Myocyte (in vitro differentiated cells): ENCODE measurements around the gene TXNDC5. TPM values are rescaled to one million over a fixed set of nuclear protein-coding genes. Genes with fewer than 3 reads are reported as not detected.
"Not testable (repeated sequence)": the region's sequence is repeated elsewhere in the genome, so short reads cannot be mapped to it uniquely, and the experiment has no call there.

Experiments
- DNase-seq: peaks from one replicate; pipeline ENCODE4 v3.0.0-alpha.2; 2012; ENCODE audit warnings: low read depth
- total RNA-seq: library from RNA; depleted of rRNA; stranded (reverse); fragments of >200 nt; gene quantifications from 2 replicates; pipeline ENCODE4 v1.2.3, GENCODE V29; 2014

TXNDC5 gene
- total RNA-seq, 1 donor from 2014 or later: 162 TPM

GRCh38 chr6:7897461-7898192, 13.0 kb downstream of the TXNDC5 start:
- DNase-seq: no peak

GRCh38 chr6:7896465-7896987, 14.1 kb downstream of the TXNDC5 start:
- DNase-seq: no peak

- no peak for DNase-seq
Observed at GRCh38 chr6:7895125-7895423, 15.5 kb downstream of the TXNDC5 start.

- DNase-seq: no peak
Observed at GRCh38 chr6:7894262-7895124, 16.1 kb downstream of the TXNDC5 start.

GRCh38 chr6:7893342-7893741, 17.2 kb downstream of the TXNDC5 start:
- DNase-seq: no peak

- not testable (repeated sequence) for DNase-seq
Observed at GRCh38 chr6:7892367-7892766, 18.2 kb downstream of the TXNDC5 start.

GRCh38 chr6:7891078-7891872, 19.3 kb downstream of the TXNDC5 start:
- DNase-seq: no peak

- no peak for DNase-seq
Observed at GRCh38 chr6:7888587-7889357, 21.8 kb downstream of the TXNDC5 start.

- DNase-seq: no peak
Observed at GRCh38 chr6:7887278-7887991, 23.2 kb downstream of the TXNDC5 start.

GRCh38 chr6:7886132-7886531, 24.5 kb downstream of the TXNDC5 start:
- DNase-seq: no peak

- DNase-seq: no peak
Observed at GRCh38 chr6:7883381-7883780, 27.2 kb downstream of the TXNDC5 start.

GRCh38 chr6:7882505-7883257, 27.9 kb downstream of the TXNDC5 start:
- DNase-seq: no peak

GRCh38 chr6:7881765-7882500, 28.7 kb downstream of the TXNDC5 start:
- peak; percentile 40 for DNase-seq

GRCh38 chr6:7880718-7881107, 29.9 kb downstream of the TXNDC5 start:
- no peak for DNase-seq

- DNase-seq: no peak
Observed at GRCh38 chr6:7879980-7880717, 30.4 kb downstream of the TXNDC5 start.

- no peak for DNase-seq
Observed at GRCh38 chr6:7879579-7879978, 31.0 kb downstream of the TXNDC5 start.

- DNase-seq: no peak
Observed at GRCh38 chr6:7879043-7879442, 31.5 kb downstream of the TXNDC5 start.

- DNase-seq: no peak
Observed at GRCh38 chr6:7878401-7878964, 32.1 kb downstream of the TXNDC5 start.
